Right hindlimb (tissue), 1 donor: Measurements from ENCODE around the gene MAP3K4.

Source experiments
- DNase-seq: peaks from one replicate; pipeline ENCODE4 v3.0.0-alpha.2; 2018

The MAP3K4 gene

DNA sequence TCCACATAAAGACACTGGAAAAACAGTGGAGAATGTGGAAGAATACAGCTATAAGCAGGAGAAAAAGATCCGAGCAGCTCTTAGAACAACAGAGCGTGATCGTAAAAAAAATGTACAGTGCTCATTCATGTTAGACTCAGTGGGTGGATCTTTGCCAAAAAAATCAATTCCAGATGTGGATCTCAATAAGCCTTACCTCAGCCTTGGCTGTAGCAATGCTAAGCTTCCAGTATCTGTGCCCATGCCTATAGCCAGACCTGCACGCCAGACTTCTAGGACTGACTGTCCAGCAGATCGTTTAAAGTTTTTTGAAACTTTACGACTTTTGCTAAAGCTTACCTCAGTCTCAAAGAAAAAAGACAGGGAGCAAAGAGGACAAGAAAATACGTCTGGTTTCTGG lies 57.1 kb downstream of the MAP3K4 start:
- peak; percentile 70 for DNase-seq

DNA sequence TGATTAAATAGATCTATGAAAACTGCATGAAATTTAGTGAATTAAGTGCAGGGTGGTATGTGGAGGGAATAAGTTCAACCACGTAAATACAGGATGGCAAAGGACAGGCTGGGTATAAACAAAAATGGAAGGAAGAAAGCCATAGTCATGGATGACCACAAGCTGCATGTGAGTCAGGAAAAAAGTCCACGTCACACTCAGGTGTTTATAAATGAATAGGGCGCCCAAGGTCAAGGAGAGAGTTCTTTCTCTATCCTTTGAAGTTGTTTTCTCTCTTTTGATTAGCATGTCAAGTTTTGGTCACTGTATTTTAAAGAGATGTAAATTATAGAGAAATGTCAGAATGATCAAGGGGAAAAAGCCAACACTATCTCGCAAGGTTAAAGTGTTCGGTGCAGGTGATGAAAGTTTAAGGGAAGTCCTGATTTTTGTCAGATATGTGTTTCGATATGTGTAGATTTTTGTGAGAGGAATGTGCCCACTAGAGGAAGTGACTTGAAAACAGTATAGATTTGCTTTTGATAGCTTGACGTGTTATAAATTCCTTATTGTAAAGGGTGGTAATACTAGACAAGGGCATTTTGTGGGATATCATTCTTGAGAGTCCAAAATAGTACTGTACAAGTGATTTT lies 58.7 kb downstream of the MAP3K4 start:
- no peak for DNase-seq

DNA sequence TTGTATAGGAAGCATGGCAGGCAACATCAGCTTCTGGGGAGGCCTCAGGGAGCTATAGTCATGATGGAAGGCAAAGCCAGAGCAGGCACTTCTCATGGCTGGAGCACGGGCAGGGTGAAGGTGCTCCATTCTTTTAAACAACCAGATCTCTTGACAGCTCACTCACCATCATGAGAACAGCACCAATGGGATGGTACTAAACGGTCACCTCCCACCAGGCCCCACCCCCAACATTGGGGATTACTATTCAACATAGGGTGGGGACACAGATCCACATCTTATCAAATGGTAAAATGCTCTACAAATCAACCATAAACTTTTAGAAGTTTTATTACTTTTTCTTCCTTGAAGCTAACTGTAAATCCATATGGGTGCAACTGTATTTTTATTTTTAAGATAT lies 61.5 kb downstream of the MAP3K4 start:
- DNase-seq = no peak

DNA sequence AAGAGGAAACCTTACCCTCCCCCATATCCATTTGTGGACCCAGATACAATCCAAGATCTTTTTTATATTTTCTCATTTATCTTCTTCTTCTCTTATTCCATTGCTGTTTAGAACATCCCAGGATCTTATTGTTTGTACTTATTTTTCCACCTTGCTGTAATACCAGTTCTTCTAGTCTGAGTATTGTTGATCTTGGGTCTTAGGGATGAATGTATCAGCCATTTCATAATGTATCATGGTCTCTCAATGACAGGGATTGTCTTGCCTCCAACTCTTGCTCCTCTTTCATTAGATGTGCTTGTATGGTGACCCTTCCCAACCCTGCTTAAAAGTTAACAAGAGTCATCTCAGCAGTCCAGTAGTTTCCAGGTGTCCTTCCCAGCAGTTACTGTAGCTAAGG lies 63.3 kb downstream of the MAP3K4 start:
- DNase-seq = no peak

DNA sequence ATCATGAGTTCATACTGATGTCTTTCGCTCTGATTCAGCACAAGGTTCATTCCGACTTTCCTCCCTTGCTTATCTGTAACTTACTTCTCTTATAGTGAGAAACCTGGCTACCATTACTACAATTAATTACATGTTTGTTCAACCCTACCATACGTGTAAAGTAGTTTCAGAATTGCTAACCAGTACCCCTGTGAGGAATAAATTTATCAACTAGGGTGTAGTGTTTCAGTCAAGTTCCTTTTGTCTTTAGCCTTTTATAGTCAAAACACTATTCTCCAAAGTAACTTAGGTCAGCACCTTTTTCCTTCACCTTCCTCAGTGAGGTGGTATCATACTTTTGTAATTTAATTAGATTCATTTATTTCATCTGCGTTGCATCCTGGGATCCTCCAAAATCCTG lies 64.9 kb downstream of the MAP3K4 start:
- no peak for DNase-seq

DNA sequence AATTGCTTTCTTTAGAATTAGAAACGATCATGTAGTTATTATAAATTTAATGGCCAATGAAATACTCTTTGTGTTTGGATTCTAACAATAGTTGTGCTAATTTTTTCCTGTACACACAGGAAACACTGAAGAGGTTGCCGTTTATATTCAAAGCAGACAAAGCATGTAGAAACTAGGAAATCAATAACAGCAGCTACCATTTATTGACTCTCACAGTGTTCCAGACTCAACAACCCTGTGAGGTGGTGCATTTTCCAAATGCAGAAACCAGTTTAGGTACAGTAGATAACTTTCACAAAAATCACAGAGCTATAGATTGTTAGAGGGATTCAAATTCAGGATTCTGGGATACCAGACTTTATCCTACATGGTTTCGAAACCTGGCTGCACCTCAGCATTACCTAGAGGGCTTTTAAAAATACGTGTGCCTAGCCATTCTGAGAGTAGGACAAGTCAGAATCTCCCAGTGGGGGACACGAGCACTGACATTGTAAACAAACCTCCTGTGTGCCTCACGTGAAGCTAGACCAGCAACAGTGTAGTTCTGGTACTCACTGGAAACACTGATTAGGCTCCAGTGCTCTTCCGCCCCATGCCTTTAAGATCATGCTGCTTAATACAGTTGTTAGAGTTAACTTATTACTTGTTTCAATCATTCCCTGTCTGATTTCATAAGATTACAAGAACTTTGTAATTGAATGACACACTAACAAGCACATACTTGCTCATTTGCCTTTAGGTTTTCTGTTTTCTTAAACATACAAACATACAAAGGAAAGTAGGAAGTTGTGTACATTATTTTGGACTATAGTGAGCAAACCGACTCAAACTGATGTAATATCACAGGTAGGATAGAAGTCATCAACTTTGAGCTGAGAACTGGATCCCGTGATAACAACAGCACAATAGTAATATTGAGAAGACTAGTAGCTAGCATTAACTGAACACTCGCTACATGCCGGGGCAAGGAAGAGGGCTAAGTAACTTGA lies 65.8 kb downstream of the MAP3K4 start:
- DNase-seq = no peak

DNA sequence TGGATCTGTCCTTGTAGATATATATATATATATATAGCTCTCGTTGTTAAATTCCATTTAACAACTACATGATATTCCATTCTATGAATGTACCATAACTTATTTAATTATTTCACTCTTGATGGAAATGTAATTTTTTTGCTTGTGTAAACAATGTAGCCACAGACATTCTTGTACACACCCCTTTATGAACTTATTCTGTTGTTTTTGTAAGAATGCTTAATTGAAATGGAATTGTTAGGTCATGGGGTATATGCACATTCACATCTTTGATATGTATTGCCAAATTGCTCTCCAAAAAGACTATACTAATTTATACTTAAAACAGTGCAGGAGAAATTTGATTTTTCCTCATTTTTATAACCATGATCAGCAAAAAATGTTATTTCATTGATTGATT lies 67.2 kb downstream of the MAP3K4 start:
- no peak for DNase-seq

DNA sequence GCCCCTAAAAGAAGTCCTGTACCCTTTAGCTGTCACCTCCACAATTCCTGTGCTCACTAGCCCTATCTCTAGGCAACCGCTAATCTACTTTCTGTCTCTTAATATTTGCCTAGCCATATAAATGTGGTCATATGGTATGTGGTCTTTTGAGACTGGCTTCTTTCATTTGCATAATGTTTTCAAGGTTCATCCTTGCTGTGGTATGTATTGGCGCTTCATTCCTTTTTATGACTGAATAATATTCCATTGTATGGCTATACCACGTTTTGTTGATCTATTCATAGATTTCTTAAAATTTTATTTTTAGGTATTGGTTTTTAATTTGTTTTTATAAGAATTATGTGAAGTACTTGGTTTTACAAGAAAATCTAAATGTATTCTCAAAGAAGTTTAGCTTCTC lies 70.0 kb downstream of the MAP3K4 start:
- DNase-seq = no peak

DNA sequence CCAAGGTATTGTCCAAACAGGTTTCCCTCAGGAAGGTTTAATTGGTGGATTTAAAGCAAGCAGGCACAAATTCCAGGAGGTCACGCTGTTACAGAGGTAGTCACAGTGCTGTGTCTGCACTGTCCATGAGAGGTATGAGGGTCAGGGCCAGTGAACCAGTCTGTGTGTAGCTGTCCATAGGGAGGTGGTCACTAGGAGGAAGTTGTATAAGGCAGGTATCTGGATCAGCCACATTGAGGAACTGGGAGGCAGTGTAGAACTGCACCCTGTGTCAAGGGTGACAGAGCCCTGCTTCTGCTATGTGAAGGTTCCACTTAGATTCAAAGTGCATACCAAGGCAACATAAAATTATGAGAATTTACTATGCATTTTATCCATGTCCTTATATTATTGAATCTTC lies 73.3 kb downstream of the MAP3K4 start:
- DNase-seq = no peak

DNA sequence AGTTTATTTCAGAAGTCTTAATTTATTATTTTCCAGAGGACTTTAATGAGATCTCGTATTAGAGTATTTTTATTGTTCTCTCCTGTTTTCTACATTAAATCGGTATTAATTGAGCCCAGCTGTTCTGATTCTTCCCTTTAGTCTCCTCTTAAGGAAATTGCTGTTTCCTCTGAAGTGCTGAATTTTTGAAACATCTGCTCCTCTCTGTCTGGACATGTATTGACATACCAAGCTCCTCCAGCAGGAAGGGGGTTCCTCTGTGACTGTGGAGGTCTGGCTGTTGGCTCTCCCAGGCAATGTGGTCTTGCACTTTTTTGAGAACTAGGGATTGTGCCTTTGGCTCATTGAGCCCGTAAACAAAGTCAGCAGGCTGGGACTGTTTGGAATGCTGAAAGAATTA lies 74.9 kb downstream of the MAP3K4 start:
- DNase-seq = no peak

DNA sequence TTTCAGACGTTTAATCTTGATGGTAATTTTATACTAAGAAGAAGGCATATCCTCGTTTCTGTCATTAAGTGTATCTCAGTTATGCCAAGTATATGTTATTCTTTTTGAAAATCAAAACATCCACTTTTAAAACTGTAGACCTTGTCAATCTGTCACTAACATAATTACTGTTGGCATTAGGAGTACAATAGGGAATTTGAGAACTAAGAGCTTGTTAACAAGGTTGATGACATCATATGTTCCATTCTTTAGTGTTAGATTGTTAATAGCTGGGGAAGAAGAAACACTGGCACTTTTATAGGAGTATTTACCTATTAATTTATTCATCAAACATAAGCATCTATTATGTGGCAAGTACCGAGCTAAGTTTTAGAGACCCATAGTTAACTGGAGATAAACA lies 76.2 kb downstream of the MAP3K4 start:
- no peak for DNase-seq

DNA sequence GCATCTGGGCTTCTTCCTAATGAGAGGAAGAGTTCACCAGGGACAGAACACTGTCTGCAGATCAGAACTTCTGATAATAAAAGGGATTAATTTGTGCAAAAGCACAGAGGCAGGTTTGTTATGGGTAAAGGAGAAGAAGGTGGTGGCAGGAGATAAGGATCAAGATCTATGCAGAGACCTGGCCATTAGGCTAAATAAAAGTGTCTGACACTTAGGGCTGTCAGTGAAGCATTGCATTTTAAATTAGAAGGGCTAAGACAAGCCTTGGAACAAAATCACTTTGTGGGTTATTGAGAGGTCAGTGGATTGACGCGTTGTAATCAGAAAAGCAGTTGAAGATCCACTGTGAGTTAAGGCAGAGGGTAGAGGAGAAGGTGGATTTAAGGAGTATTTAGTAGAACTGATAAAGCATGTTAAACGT lies 76.8 kb downstream of the MAP3K4 start:
- no peak for DNase-seq

DNA sequence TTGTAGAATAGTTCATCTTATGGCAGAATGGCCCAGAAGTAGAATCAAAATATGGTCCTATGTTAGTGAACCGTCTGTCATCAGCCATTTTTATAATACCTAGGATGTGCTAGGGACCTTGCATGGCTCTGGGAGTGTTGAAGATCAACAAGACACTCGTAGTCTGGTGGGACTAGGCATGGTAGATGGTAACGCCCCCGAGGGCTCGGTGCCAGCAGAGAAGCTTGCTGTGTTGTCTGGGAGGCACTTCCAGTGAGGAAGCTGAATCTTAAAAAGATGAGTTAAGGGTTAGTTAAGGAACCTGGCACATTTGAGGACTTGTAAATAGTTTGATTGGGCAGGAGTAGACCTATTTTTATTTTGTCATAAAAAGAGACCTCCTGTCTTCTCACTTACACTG lies 82.4 kb downstream of the MAP3K4 start:
- DNase-seq = no peak

DNA sequence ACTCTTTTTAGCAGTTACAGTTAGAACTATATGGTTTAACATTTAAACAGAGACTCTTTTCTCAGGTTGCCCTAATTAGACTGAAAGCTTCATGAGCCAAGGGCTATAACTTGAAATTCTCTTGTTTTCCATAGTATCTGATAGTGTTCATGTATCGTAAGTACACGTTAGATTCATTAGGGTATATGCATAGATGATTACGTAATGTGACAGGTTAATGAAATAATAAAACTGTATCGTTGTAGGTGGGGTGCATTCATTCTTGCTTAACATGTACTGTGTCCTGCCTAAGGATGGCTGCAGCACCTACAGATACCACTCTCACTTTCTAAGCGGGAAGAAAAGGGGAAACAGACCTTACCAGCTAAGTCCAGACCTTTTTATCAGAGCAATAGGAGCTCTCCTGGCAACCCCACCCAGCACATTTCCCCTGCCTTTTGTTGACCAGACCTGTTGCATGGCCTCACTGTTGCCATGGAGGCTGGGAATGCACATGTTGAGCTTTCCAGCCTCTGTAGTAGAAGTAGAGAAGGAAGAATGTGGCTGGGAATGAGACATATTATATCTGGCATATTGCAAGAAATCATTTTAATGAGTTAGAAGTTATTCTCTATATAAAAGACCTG lies 83.0 kb downstream of the MAP3K4 start:
- no peak for DNase-seq

DNA sequence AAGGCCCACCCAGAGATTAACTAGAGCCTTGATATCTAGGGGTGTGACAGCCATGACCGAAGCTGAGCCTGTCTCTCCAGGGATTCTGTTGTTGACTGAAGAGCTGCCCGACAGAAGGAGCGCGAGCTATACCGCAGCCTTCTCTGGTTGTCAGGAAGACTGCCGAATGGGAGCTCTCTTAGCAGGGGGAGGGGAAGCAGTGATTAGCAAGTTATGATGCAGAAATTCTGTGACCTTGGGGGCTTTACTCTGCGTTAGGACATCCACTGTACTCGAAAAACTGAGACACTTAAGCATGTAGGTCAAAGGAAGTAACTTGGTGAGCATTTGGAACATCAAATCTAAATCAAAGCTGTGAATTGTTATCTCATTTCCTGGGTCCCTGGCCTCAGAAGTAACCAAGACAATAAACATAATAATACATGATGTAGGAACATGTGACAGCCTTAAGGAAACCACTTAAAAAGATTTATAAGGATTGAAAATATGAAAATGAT lies 84.7 kb downstream of the MAP3K4 start:
- DNase-seq = no peak

DNA sequence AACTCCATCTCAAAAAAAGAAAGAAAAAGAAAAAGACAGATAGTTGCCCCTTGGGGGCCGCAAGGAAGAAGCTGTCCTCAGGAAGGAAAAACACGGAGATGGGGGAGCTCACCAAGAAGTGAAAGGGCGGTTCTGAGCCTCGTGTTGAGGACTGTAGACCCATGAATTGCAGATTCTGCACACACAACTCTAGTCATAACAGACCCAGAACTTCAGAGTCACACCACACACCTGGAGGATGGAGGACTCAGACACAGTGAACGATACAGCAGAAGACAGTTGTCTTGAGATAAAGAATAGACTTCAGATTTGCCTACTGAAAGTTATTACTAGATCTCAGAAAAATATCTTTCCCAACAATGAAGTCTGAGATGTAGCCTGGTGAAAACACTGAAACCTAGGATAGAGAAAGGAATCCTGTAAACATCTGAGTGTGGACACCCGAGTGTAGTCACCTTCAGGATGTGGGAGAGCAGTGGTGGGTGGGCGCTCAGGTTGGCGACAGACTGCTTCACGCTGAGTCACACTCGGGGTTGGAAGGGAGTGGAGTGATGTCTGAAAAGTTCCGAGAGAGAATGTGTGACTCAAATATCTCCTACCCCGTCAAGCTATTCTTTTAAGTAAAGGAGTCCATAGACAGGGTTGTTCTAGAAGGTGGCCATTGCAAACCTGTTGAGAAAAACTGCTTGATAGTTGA lies 88.1 kb downstream of the MAP3K4 start:
- DNase-seq = no peak

DNA sequence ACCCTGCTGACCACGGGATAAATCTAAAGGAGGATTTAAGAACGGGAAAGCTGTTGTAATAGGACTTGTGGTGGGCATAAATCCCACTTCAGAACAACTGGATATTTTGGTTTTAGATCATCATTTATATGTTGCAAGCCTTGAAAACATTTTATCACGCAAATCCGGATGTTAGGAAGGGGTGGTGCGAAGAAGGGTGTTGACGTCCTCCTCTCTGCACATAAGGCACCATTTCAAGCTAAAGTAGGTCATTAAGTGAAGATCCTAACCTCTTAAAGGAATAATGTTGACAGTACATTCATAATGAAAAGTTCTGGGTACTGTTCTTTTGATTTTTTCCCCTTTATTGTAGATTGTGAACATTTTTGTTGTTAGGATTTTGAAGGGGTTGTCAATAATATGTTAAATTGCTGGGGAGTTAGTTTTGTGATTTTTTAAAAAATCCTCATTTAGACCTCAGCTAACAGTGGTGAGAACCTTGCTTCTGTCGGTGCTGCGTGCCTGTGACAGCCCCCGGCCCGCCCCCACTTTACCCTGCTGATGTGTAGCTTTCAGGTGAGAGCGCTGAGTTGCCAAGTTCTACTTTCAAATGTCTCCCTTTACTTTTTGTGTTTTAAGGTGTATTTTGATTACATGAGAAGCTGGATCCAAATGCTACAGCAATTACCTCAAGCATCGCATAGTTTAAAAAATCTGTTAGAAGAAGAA lies 88.8 kb downstream of the MAP3K4 start:
- no peak for DNase-seq

DNA sequence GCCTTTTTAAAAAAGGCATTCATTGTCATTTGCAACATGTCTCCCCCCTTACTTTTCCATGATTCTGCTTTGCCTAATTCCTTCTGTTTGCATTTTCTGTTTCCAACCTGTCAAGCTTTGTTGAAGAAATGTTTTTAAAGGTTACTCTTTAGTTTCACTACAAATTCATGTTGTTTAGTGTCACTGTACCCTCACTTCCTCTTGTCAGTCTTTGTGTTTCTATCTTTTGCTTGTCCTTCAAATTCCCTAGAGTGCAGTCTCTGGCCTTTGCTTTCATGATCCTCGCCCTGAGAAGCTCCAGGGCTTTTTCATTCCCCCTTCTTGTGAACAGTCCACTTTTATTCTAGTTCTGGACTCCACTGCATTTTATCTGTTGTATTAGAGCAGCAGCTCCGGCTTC lies 90.6 kb downstream of the MAP3K4 start:
- DNase-seq = no peak

DNA sequence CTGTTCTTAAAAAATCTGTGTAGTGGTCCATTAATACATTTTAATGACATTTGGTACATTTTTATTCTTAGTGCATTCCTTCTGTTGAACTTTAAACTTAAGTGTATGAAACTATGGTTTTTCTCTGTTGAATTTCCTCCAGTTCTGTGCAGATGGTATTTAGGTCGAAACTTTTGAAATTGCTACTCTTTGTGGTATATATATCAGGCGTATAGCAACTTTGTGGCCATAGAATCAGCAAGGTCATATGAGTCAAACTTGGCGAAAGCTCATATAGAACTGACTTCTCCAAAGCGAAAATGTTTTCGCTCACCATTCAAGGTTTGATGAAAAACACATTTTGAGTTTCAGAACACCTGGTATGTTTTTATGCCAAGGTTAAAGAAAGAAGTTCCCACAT lies 93.7 kb downstream of the MAP3K4 start:
- DNase-seq = no peak

DNA sequence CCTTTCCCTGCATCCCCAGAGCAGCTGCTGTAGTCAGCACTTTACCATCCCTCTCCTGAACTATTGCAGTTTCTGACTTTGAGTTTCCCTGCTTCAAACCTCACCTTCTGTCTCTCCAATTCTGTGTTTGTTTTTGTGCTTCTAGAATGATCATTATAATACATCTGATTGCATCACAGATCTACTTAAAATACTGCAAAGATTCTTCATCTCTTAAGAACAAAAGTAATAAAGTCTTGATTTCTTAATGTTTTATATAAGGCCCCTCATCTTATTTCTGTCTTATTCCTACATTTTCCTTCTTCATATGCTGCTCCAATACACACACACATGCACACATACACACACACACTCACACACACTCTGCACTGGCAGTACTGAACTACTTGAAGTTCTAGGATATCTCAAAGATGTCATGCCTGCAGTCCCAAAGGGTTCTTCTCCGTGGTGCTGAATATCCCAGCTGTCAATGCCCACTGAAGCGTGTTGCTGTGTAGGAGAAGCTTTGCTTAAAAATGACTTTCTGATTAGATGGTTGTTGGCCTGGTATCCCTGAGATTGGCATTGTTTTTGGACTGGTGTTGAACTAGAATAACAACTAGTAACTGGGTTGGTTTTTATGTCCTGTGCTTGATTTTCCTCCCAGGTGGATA lies 97.2 kb downstream of the MAP3K4 start:
- DNase-seq = no peak

DNA sequence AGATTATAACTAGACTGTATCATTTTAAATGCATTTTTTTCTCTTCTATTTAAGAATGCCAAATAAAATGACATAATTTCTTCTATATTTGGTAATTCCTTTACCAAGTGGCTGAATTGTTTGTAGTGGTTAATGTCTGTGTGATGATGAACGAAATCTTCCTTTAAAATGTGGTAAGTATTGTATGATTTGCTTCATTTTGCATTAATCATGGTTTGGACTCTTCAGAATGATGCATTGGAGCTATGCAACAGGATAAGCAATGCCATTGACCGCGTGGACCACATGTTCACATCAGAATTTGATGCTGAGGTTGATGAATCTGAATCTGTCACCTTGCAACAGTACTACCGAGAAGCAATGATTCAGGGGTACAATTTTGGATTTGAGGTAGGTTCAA lies 99.6 kb downstream of the MAP3K4 start:
- no peak for DNase-seq
